Measurements from ENCODE around the gene LGMN.

GRCh38 chr14:92718664-92719063 lies 29.8 kb downstream of the LGMN start:
- no peak for TF ChIP-seq CTCF (IDR thresholded peaks at IDR 0.05; ENCODE audit: insufficient read depth, low read length)
- TF ChIP-seq POLR2AphosphoS5 (IDR thresholded peaks at IDR 0.05; ENCODE audit: low read depth): no peak
- no peak for TF ChIP-seq REST (IDR thresholded peaks at IDR 0.05; ENCODE audit: insufficient replicate concordance, low read depth)
- no peak for TF ChIP-seq SPI1 (IDR thresholded peaks at IDR 0.05; ENCODE audit: borderline replicate concordance, low read depth)
- TF ChIP-seq GABPA (IDR thresholded peaks at IDR 0.05; ENCODE audit: low read depth): no peak
